SIG-M5 (cell line): ENCODE data around the gene BTBD17.

Source experiments
- DNase-seq: peaks from one replicate; lab custom pipeline; 2025; lab: John Stamatoyannopoulos, UW

Gene BTBD17

DNA sequence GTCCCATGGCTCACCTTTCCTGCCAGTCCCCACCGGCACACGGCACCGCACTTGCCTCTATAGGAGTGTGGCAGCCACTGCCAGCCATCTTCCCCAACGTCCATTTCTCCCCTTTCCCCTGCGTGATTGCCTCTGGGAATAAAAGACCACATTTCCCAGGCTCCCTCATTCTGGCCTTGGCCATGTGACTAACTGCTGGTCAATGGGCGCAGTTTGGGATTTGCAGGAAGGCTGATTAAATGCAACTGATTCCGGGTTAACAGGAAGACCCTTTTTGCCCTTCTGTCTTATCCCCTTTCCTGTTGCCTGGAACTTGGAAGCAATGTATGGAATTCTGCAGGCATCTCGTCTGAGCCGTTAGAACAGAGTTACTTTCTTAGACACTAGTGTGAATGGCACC lies 3.0 kb downstream of the BTBD17 start:
- DNase-seq = no peak

DNA sequence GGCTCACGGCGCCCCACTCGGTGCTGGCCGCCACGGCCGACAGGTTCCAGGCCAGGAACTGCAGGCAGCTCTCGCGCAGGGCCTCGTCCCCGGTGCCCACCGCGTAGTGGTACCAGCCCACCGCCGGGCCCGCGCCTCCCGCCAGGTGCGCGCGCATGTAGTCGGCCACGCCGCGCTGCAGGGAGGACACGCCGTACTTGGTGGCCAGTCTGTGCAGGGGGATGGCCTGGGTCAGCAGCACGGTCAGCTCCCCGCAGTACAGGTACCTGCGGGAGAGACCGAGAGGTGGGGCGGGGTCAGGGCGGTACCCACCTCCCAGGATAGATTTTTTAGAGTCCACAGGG lies 4.2 kb downstream of the BTBD17 start:
- DNase-seq = no peak

DNA sequence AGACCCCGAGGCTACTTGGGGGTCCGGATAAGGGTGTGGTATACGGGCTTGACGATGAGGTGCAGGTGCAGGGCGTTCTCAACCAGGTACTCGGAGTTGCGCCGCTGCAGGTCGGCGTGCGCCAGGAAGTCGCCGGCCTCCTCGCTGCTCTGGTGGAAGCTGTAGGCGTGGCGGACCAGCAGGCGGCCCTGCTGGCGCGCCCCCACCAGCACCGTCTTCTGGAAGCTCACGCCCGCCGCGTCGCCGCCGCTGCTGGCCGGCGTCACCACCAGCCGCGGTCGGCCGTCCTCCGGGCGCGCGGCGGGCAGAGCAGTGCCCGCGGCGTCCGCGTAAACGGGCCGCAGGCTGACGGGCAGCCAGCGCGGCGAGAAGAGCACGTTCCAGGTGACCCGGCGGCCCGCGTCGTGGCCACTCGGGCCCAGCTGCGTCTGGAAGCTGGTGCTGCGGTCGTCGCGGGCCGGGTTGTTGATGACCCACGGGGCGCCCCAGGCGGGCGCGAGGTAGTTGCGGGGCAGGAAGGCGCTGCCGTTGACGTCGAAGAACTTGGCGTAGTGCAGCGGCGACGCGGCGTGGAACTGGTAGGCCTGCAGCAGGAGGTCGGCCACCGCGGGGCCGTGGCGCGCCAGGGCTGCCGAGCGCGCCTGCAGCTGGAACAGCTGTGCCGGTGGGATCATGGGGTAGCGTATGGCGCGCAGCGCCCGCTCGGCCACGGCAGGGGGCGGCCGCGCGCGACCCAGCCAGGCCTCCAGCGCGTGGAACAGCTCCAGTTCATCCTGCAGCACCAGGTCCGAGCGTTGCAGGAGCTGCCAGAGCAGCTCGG lies 4.8 kb downstream of the BTBD17 start:
- no peak for DNase-seq

DNA sequence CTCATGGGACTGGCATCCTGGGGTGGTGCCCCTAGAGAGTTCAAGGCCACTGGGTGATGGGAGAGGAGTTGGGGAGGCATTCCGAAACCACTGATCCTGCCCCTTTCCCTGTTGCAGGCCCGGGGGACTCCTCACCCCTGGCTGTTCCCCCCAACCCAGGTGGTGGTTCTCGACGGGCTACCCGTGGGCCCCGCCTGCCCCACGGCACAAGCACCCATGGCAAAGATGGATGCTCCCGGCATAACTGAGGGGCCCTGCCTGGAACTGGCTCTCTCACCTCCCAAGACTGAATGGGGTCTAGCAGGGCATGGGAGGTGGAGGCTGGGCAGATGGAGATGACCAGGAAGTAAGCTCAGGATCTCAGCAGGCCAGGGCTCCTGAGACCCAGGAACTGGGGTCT lies 6.6 kb downstream of the BTBD17 start:
- no peak for DNase-seq

DNA sequence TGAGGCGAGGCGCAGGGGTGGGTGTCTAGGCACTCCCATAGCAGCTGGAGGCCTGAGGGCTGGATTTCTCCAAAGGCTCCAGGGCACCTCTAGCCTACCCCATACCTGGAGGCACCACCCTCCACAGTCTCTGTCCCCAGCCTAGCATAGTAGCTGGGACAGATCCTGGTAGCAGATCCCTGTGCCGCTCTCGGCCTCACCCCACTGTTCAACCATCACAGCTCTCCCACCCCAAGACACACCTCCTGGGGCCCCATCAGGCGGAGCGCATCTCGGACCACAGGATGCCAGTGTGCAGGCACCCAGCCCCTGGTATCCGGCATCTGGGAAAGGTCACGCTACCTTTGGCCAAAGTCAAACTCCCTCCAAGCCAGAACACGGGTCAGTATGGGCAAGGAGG lies 7.1 kb downstream of the BTBD17 start:
- DNase-seq = no peak

DNA sequence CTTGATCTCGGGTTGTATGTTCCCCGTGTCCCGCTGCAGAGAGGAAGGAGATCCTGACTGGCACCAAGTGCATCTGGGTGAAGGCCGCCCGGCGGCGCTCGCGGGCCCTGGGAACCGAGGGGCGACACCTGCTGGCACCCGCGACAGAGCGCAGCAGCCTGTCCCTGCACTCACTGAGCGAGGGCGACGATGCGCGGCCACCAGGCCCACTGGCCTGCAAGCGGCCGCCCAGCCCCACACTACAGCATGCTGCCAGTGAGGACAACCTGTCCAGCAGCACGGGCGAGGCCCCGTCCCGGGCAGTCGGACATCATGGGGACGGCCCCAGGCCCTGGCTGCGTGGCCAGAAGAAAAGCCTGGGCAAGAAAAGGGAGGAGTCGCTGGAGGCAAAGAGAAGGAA lies 7.5 kb downstream of the BTBD17 start:
- no peak for DNase-seq

DNA sequence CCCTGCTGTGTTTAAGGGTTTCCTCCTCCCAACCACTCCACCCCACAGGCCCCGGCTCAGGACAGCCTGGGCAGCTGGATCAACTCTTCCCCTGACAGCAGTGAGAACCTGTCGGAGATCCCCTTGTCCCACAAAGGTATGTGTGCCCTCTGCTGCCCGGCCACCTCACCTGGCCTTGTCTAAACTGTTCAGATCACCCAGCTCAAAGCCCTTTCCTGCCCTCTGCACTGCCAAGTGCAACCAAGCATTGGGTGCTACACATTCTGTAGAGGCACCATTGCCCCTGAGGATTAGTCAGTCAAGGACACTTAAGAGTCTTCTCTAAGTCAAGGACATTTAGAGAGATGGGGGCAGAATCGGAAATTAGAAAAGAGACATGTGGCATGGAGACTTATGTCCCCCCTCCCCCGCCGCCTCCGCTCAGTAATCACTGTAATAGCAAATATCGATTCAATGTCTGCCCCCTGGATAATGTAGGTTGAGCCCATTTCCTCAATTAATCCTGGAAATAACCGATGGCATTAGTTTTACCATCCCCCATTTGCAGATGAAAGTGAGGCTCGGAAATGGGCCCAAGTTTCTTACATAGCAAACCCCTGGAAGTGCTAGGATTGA lies 8.1 kb downstream of the BTBD17 start:
- no peak for DNase-seq

DNA sequence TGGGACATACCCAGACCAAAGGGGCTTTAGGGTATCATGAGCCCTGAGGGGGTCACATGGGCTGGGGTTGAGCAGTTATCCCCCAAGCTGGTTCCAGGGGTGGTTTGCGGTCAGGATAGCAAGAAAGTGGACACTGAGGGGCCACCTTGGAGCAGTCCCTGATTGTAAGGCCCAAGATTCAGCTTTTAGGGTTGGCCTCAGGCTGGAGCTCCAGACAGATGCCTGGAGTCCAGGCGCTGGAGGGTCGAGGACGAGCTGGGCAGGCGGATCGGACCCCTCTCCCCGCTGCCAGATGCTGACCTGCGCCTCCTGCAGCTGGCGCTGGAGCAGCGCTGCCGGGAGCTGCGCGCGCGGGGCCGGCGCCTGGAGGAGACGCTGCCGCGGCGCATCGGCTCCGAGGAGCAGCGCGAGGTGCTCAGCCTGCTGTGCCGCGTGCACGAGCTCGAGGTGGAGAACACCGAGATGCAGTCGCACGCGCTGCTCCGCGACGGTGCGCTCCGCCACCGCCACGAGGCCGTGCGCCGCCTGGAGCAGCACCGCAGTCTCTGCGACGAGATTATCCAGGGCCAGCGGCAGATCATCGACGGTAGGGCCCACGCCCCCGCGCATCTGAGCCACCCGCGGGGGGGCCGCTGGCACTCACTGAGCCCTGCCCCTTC lies 10.0 kb downstream of the BTBD17 start:
- DNase-seq = no peak

DNA sequence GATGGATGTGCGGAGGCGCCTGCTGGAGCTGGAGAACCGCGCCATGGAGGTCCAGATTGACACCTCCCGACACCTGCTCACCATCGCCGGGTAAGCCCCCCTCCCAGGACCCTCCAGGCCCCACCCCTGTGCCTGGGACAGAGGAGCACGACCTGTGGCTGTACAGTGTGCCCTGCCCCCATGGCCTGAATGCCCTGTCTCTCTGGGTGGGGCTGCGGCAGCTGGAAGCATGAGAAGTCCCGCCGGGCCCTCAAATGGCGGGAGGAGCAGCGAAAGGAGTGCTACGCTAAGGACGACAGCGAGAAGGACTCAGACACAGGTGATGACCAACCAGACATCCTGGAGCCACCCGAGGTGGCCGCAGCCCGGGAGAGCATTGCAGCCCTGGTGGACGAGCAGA lies 11.2 kb downstream of the BTBD17 start:
- no peak for DNase-seq

DNA sequence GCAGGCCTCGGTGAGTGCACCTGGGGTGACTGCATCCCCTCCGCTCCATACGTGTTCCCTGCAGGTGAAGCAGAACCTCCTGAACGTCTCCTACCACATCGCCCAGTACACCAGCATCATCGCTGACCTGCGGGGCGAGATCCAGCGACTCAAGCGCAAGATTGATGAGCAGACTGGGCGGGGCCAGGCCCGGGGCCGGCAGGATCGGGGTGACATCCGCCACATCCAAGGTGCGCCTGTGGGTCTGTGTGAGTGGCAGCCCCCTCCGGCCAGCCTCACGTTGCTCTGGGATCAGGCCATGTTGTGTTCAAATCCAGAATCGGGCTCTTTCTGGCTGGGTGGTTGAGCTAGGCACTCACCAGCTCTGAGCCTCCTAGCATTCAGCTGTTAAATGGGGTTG lies 12.5 kb downstream of the BTBD17 start:
- DNase-seq = no peak

DNA sequence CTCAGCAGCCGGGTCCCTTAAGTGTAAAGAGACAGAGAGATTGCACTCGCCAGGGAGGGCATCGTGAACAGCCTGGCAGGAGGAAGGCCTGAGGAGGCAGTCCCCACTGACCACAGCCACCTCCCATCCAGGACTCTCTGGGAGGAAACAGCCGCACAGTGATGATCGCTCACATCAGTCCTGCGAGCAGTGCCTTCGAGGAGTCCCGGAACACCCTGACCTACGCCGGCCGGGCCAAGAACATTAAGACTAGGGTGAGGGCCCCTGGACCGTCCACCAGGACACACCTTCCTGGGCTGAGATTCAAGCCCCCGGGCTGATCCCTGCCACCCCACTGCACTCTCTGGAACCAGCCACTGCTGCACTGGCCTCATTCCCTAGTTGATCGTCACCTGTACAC lies 14.0 kb downstream of the BTBD17 start:
- no peak for DNase-seq

DNA sequence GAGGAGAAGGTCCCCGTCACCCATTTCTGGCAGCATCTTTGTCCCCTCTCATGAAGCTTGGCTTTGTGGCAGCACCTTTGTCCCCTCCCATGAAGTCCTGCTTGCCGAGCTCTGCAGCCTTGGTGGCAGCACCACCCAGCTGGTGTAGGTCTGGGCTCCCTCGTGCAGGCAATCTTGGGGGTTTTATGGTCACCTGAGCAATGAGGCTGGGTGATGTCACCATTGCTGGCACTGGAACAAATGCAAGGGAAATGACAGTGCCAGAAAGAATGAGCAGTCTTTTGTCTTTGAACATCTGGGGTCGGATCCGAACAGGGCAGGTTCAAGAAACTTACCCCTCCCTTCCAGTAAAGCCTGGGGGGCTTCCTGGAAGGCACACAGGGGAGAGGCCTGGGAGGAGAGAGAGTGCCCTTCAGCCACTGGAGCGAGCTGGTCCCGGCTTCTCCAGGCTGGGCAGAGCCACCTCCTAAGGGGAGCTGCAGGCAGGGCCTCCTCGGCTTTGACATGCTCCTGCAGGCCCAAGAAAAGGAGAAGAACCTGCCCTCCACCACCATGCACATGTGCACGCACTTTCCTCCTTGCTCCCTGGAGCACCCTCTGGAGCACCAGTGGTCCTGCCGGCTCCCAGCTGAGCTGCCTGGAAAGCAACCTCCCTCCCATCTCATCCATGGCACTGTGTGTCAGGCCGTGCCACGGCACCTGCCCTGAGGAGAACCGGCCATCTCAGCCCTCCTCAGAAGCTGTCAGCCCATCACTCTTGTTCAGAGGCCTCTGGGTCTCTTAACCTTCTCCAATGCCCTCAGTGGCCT lies 16.0 kb downstream of the BTBD17 start:
- no peak for DNase-seq

DNA sequence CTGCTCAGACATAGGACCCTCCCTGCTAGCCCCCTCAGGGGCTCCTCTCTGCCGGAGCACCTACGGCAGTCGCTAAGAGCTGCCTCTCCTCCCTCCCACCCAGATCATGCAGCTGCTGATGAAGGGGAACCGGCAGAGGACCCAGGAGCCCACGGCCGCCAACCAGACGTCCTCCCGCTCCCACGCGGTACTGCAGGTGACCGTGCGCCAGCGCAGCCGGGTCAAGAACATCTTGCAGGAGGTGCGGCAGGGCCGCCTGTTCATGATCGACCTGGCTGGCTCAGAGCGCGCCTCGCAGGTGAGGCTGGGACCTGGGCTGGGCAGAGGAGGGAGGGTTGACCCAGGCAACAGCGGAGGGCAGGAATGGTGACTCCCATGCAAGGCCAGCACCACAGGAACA lies 17.0 kb downstream of the BTBD17 start:
- no peak for DNase-seq

DNA sequence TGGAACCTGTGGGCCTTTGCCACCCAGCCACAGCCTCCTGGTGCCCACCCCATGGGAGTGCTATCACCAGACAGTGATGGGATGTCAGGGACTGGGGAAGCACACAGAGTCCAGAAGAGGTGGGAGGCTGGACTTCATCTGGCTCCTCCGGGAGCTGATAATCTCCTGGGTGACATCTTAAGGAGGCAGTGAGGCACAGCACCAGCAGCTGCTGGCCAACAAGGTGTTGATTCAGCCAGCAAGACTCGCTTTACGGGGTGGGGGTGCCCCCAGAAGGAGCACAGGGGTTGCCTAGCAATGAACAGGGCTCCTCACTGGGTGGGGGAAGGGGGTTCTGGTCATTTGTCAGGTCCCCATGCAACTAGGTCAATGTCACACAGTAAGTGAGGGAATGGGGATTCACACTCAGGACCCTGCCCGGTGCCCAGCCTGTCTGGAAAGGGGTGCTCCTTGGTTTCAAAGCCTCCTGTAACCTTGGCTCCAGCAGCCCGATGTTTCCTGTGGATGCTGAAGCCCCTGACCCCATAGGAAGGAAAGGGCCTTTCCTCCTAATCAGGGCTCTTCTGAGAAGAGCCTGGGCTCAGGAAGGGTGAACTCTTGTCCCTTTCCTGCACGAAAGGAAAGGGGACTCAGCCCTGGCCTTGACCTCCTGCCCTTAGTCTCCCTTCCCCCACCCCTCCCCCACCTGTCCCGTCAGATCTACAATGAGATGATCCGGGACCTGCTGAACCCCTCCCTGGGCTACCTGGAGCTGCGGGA lies 18.0 kb downstream of the BTBD17 start:
- DNase-seq = no peak

DNA sequence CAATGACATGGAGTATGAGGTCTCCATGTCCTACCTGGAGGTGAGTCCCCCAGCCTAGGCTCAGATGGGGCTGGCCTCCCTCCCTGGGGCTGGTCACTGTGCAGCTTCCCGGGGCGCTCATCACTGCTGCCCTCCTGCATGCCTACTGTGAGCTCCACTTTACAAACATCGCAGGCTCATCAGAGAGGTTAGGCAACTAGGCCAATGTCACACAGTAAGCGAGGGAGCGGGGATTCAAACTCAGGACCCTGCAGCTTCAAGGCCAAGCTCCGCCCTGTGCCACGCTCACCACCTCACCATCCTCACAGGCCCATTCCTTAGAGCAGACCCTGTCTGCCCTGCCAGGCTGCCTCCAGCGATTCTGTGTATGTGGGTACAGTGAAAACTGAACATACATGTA lies 18.5 kb downstream of the BTBD17 start:
- no peak for DNase-seq

DNA sequence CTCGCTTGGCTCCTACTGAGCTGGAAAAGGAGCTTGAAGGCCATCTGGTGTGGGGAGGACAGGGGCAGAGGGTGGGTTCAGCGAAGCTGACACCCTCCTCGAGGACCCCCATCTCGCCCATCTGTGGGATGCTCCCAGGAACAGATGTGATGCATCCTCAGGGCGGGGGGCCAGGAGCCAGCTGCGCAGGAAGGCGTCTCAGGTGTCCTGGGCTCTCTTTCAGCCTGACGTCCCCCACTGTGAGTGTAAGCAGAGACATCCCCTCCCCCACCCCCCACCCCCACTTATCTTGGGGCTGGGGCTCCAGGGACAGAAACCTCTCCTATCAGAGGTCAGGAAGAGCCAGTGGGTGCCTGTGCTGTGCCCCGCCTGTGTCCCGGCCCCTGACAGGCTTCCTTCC lies 19.4 kb downstream of the BTBD17 start:
- no peak for DNase-seq

DNA sequence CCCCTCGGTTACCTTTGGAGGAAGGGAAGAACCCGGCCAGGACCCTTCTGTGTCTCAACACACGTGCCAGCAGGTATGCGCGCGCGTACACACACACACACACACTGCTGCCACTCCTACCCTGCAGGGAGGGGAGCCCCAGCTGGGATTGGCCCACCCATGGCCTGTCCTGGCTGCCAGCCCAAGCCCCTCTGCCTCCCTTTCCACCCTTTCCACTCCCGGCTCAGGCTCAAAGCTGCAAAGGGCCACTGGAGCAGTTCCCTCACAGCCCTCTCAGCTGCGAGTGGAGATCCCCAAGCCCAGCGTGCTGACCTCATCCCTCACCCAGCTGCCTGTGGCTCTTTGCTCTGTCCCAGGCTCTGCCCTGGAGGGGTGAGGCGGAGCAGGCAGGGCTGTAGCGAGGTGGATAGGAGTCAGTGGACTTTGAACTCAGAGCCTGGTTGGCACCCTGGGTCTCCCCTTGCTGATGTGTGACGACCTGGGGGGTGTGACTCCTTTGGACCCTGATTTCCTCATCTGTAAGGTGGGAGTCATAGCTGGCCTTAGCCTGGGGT lies 21.1 kb downstream of the BTBD17 start:
- DNase-seq = no peak

DNA sequence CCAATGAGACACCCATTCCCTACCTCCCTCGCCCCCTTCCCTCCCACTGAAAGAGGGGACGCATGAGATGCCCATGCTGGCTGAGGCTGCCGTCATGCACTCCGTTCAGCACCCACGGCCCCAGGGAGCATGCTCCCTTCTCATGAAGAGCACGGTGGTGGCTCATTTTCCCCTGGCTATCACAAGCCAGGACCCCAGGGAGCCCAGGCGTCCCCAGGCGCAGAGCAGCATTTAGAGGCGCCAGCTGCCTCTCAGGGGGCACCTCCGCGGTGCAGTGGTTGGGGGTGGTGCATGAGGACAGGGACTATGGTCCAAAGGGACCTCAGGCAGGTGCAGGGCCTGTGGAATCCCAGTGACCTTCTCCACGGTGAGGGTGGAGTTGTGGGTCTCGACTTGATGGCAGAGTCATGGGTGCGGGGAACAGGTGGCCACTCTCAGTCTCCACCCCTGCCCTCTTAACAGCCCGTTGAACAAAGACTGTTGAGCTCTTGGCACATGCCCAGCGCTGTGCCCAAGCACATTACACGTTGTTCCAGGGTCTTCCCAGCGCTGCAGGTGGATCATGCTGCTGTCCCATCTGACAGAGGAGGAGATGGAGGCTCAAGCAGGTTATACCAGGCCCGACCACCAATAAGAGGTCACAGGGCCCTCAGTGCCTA lies 22.0 kb downstream of the BTBD17 start:
- no peak for DNase-seq

DNA sequence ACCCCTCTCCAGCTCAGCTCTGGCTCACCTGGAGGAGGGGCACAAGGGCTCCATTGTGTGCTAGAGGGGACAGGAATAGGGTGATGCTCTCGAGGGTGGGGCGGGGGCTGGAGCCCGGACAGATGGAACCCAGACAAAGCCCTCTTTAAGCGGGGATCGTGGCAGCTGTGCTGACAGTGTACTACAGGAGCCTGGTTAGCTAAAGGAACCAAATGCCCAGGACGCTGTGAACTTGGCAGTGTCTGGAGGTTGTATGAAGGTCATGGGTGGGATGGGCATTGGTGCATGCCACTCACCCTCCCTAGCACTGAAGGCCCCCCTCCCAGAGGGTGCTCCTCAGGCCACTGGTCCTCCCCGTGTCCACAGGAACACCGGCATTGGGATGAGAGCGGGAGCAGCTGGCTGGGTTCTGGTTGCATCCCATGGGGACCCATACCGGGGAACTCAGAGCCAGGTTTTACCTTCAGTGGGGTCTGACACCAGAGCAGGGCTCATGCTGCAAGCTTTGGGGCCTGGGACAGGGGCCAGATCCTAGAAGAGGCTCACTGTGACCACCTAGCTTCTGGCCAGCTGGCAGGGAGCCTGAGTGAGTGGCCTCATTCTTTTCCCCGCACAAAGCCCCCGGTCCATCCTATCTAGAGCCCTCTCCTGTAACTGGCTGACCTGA lies 23.7 kb downstream of the BTBD17 start:
- DNase-seq = no peak

DNA sequence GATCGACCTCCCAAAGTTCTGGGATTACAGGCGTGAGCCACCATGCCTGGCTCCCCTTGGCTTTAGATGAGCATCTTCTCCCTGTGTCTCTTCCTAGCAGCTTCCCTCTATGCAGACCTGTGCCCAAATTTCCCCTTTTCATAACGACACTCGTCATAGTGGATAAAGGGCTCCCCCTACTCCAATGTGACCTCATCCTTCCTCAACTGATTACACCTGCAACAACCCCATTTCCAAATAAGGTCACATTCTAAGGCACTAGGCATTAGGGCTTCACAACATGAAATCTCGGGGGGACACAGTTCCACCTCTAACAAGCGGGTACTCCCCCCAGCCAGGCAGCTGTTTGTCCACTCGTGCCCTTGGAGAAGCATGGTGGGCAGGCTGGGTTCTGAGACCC lies 25.4 kb downstream of the BTBD17 start:
- no peak for DNase-seq
